HEK293T (cell line): ENCODE data around the gene NPEPL1.

Experiments used
- BHLHE40 ChIP-seq: fragments of 450-650 bp; IDR thresholded peaks from 2 replicates; pipeline ENCODE4 v1.6.1; 2016; ENCODE audit warnings: mild to moderate bottlenecking, moderate library complexity, borderline replicate concordance
- CTBP1 ChIP-seq: fragments of 450-650 bp; IDR thresholded peaks from 2 replicates; pipeline ENCODE4 v1.6.1; 2016; ENCODE audit warnings: borderline replicate concordance
- ELF4 ChIP-seq: fragments of 450-650 bp; IDR thresholded peaks from 2 replicates; pipeline ENCODE4 v1.6.1; 2017; ENCODE audit warnings: antibody characterized with exemption
- FOXA1 ChIP-seq: fragments of 450-650 bp; IDR thresholded peaks from 2 replicates; pipeline ENCODE4 v1.6.1; 2016; ENCODE audit warnings: mild to moderate bottlenecking
- FOXK2 ChIP-seq: fragments of 450-650 bp; IDR thresholded peaks from 2 replicates; pipeline ENCODE4 v1.6.1; 2016; ENCODE audit warnings: mild to moderate bottlenecking
- FOXM1 ChIP-seq: fragments of 450-650 bp; IDR thresholded peaks from 2 replicates; pipeline ENCODE4 v1.6.1; 2017; ENCODE audit warnings: mild to moderate bottlenecking, borderline replicate concordance
- L3MBTL2 ChIP-seq: fragments of 450-650 bp; conservative IDR thresholded peaks from 2 replicates; pipeline ENCODE4 v1.6.1; 2016; ENCODE audit warnings: mild to moderate bottlenecking
- LEF1 ChIP-seq: fragments of 450-650 bp; IDR thresholded peaks from 2 replicates; pipeline ENCODE4 v1.6.1; 2017; ENCODE audit warnings: mild to moderate bottlenecking, borderline replicate concordance
- NFRKB ChIP-seq: fragments of 450-650 bp; IDR thresholded peaks from 2 replicates; pipeline ENCODE4 v1.6.1; 2016; ENCODE audit warnings: mild to moderate bottlenecking, moderate library complexity
- SP1 ChIP-seq: fragments of 450-650 bp; IDR thresholded peaks from 2 replicates; pipeline ENCODE4 v1.6.1; 2017
- TARDBP ChIP-seq: fragments of 450-650 bp; IDR thresholded peaks from 2 replicates; pipeline ENCODE4 v1.6.1; 2016

- TF ChIP-seq FOXK2 (no peak), LEF1 (no peak), SP1 (no peak), ELF4 (no peak), FOXM1 (no peak), L3MBTL2 (no peak), TARDBP (no peak), CTBP1 (no peak), NFRKB (no peak), FOXA1 (no peak), BHLHE40 (no peak)
Observed at GRCh38 chr20:58646257-58646656, 46.3 kb upstream of the NPEPL1 start.
